DOHH2 (cell line): Measurements from ENCODE around the gene RAP2A.

Experiments
- H3F3A ChIP-seq: fragments of 200-600 bp; sonication (generic), shearing (Covaris generic); 2 replicates; pipeline ENCODE4 v1.6.0; 2016; ENCODE audit warnings: antibody characterized with exemption, mild to moderate bottlenecking; ENCODE audit not compliant: control insufficient read depth, insufficient read depth
- H3K27ac ChIP-seq: fragments of 200-600 bp; sonication (generic); 2 replicates; pipeline ENCODE4 v1.5.1; 2014; ENCODE audit warnings: low read depth, mild to moderate bottlenecking, low read length, moderate library complexity
- H3K27me3 ChIP-seq: fragments of 200-600 bp; sonication (generic); 2 replicates; pipeline ENCODE4 v1.6.1; 2014; ENCODE audit warnings: mild to moderate bottlenecking, low read length, mixed read lengths; ENCODE audit not compliant: control insufficient read depth
- H3K36me3 ChIP-seq: fragments of 200-600 bp; sonication (generic); 2 replicates; pipeline ENCODE4 v1.6.1; 2014; ENCODE audit warnings: mild to moderate bottlenecking, low read length, moderate library complexity, mixed read lengths; ENCODE audit not compliant: control insufficient read depth
- H3K4me1 ChIP-seq: fragments of 200-600 bp; sonication (generic); 2 replicates; pipeline ENCODE4 v1.6.1; 2014; ENCODE audit warnings: mild to moderate bottlenecking, low read length, mixed read lengths; ENCODE audit not compliant: control insufficient read depth
- H3K4me2 ChIP-seq: fragments of 200-600 bp; sonication (generic); 2 replicates; pipeline ENCODE4 v1.6.0; 2014; ENCODE audit warnings: mild to moderate bottlenecking, low read length, moderate library complexity
- H3K4me3 ChIP-seq: fragments of 200-600 bp; sonication (generic); 2 replicates; pipeline ENCODE4 v1.5.1; 2014; ENCODE audit warnings: mild to moderate bottlenecking, low read length, mixed read lengths
- H3K79me2 ChIP-seq: fragments of 200-600 bp; sonication (generic); 2 replicates; pipeline ENCODE4 v1.6.1; 2014; ENCODE audit warnings: mild to moderate bottlenecking, low read length, mixed read lengths; ENCODE audit not compliant: control insufficient read depth
- H3K9me2 ChIP-seq: fragments of 200-600 bp; sonication (generic); replicated peaks from 2 replicates; pipeline ENCODE4 v1.6.1; 2014; ENCODE audit warnings: mild to moderate bottlenecking, low read length, mixed read lengths; ENCODE audit not compliant: control insufficient read depth
- H3K9me3 ChIP-seq: fragments of 200-600 bp; sonication (generic); 2 replicates; pipeline ENCODE4 v1.6.1; 2014; ENCODE audit warnings: antibody characterized with exemption, low read length, mixed read lengths; ENCODE audit not compliant: control insufficient read depth, insufficient read depth
- H4K20me1 ChIP-seq: fragments of 200-600 bp; sonication (generic); 2 replicates; pipeline ENCODE4 v1.6.0; 2014; ENCODE audit warnings: low read depth, mild to moderate bottlenecking, antibody characterized with exemption, low read length, moderate library complexity; ENCODE audit not compliant: control insufficient read depth, insufficient read depth
- CTCF ChIP-seq: fragments of 200-600 bp; sonication (generic); IDR thresholded peaks from one replicate; pipeline ENCODE4 v1.5.1; 2014; ENCODE audit warnings: antibody characterized with exemption, mild to moderate bottlenecking, low read depth, low read length; ENCODE audit not compliant: poor library complexity, severe bottlenecking
- EZH2phosphoT487 ChIP-seq: fragments of 200-600 bp; sonication (generic); IDR thresholded peaks from 2 replicates; pipeline ENCODE4 v1.6.1; 2017; ENCODE audit warnings: borderline replicate concordance, mild to moderate bottlenecking, antibody characterized with exemption, low read length, moderate library complexity, mixed read lengths

RAP2A gene

GRCh38 chr13:97478247-97478646, 44.3 kb downstream of the RAP2A start:
- no peaks in the 10 kb centered on the region for H3K27me3 ChIP-seq
- no peaks in the 10 kb centered on the region for H3F3A ChIP-seq
- no peaks in the 10 kb centered on the region for H3K36me3 ChIP-seq
- H3K4me1 ChIP-seq: no peaks in the 10 kb centered on the region
- no peaks in the 10 kb centered on the region; the same call in 1 of the 2 replicates for H3K9me3 ChIP-seq
- H3K79me2 ChIP-seq: no peaks in the 10 kb centered on the region
- no peak overlapping the region for H3K4me3 ChIP-seq
- TF ChIP-seq EZH2phosphoT487 (no peak), CTCF (no peak)
- no peak overlapping the region for H3K4me2 ChIP-seq
- H3K9me2 ChIP-seq: no peaks in the 10 kb centered on the region
- no peak overlapping the region for H3K27ac ChIP-seq
- no peaks in the 10 kb centered on the region for H4K20me1 ChIP-seq

GRCh38 chr13:97483465-97483864, 49.5 kb downstream of the RAP2A start:
- Histone ChIP-seq H3K9me2 (no peaks in the 10 kb centered on the region), H3K27me3 (0 out of 2 replicates have a peak, but pooled peaks cover 3% of the 10 kb centered on the region), H3K4me2 (no peak overlapping the region), H3K4me1 (no peaks in the 10 kb centered on the region), H4K20me1 (no peaks in the 10 kb centered on the region), H3K27ac (no peak overlapping the region), H3K36me3 (no peaks in the 10 kb centered on the region), H3K79me2 (no peaks in the 10 kb centered on the region), H3K9me3 (no peaks in the 10 kb centered on the region), H3K4me3 (no peak overlapping the region), H3F3A (no peaks in the 10 kb centered on the region)
- TF ChIP-seq CTCF (no peak), EZH2phosphoT487 (no peak)

DNA sequence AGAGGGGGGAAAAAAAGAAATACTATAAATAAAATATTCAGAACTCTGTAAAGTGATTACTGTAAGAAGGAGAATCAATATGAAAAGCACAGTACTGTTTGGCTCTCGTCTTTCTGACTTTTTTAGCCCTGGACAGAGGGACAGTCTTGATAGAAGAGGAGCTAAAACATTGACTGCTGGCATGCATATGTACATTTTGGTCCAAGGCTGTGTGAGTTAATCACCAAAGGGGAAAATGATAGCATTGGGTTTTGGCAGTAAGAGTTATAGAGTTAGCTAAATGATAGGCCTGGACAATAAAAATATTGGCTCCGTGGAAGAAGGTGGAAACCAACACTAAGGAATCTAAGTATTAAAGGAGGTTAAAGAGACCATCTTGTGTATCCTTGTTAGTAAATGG, 50.3 kb downstream of the RAP2A start:
- Histone ChIP-seq H3K4me1 (no peaks in the 10 kb centered on the region), H3F3A (no peaks in the 10 kb centered on the region), H3K79me2 (no peaks in the 10 kb centered on the region), H3K27ac (no peak overlapping the region), H3K9me2 (no peaks in the 10 kb centered on the region), H3K4me3 (no peak overlapping the region), H4K20me1 (no peaks in the 10 kb centered on the region), H3K4me2 (no peak overlapping the region), H3K9me3 (no peaks in the 10 kb centered on the region), H3K36me3 (no peaks in the 10 kb centered on the region), H3K27me3 (0 out of 2 replicates have a peak, but pooled peaks cover 3% of the 10 kb centered on the region)
- TF ChIP-seq EZH2phosphoT487: no peak
- TF ChIP-seq CTCF: no peak
